Nephron (organoid): Measurements from ENCODE around the gene RBM15B.

Experiments
- H3K27ac Mint-ChIP-seq, 3 experiments: 2 replicates each; pipeline ENCODE4 v1.8.0; 2020; ENCODE audit warnings: mixed read lengths in 3 of 3, mild to moderate bottlenecking in 2 of 3, moderate library complexity in 1 of 3
- H3K27me3 Mint-ChIP-seq: 2 replicates; pipeline ENCODE4 v1.8.0; 2021; ENCODE audit warnings: low read depth, mild to moderate bottlenecking, moderate library complexity, mixed read lengths
- H3K36me3 Mint-ChIP-seq: 2 replicates; pipeline ENCODE4 v1.8.0; 2020; ENCODE audit warnings: low read depth, mixed read lengths
- H3K4me1 Mint-ChIP-seq: 2 replicates; pipeline ENCODE4 v1.8.0; 2020; ENCODE audit warnings: mixed read lengths
- H3K4me3 Mint-ChIP-seq, 3 experiments: 2 replicates each; pipeline ENCODE4 v1.8.0; 2020; ENCODE audit warnings: mild to moderate bottlenecking in 3 of 3, mixed read lengths in 3 of 3, moderate library complexity in 2 of 3
- H3K9me3 Mint-ChIP-seq: 2 replicates; pipeline ENCODE4 v1.8.0; 2020; ENCODE audit warnings: mixed read lengths
- CTCF ChIP-seq, 3 experiments: fragments of 200-600 bp; sonication (generic); IDR thresholded peaks; one replicate each; pipeline ENCODE4 v1.5.0; 2021; ENCODE audit warnings: antibody characterized with exemption in 3 of 3; ENCODE audit not compliant: unreplicated experiment in 3 of 3

The RBM15B gene

GRCh38 chr3:51396401-51396800 is 5.3 kb downstream of the RBM15B start:
- peak overlapping the region; percentile 6 to 28 (median 12) for H3K27ac Mint-ChIP-seq
- no peaks in the 10 kb centered on the region for H3K9me3 Mint-ChIP-seq
- TF ChIP-seq CTCF (IDR thresholded peaks at IDR 0.05; ENCODE audit: unreplicated experiment in 3 of 3): no peak
- H3K36me3 Mint-ChIP-seq: peaks cover 46% of the 10 kb centered on the region
- H3K4me3 Mint-ChIP-seq: peak overlapping the region; percentile 17 to 59 (median 24)
- no peaks in the 10 kb centered on the region for H3K27me3 Mint-ChIP-seq
- H3K4me1 Mint-ChIP-seq: peaks cover 34% of the 10 kb centered on the region

- H3K4me3 Mint-ChIP-seq: peak overlapping the region in 1 of 3 experiments; percentile 38
- H3K27me3 Mint-ChIP-seq: no peaks in the 10 kb centered on the region
- H3K4me1 Mint-ChIP-seq: peaks cover 34% of the 10 kb centered on the region
- peak overlapping the region in 1 of 3 experiments; percentile 25 for H3K27ac Mint-ChIP-seq
- no peak for TF ChIP-seq CTCF (IDR thresholded peaks at IDR 0.05; ENCODE audit: unreplicated experiment in 3 of 3)
- H3K9me3 Mint-ChIP-seq: no peaks in the 10 kb centered on the region
- H3K36me3 Mint-ChIP-seq: peaks cover 50% of the 10 kb centered on the region
Observed at GRCh38 chr3:51397392-51397791, 6.3 kb downstream of the RBM15B start.

GRCh38 chr3:51398595-51399310 is 7.7 kb downstream of the RBM15B start:
- no peaks in the 10 kb centered on the region for H3K27me3 Mint-ChIP-seq
- peaks cover 42% of the 10 kb centered on the region for H3K36me3 Mint-ChIP-seq
- no peaks in the 10 kb centered on the region for H3K9me3 Mint-ChIP-seq
- H3K4me1 Mint-ChIP-seq: peaks cover 25% of the 10 kb centered on the region
- H3K4me3 Mint-ChIP-seq: no peak overlapping the region
- TF ChIP-seq CTCF (IDR thresholded peaks at IDR 0.05; ENCODE audit: unreplicated experiment in 3 of 3): no peak
- H3K27ac Mint-ChIP-seq: no peak overlapping the region

GRCh38 chr3:51400166-51400565 is 9.1 kb downstream of the RBM15B start:
- H3K27me3 Mint-ChIP-seq: no peaks in the 10 kb centered on the region
- TF ChIP-seq CTCF (IDR thresholded peaks at IDR 0.05; ENCODE audit: unreplicated experiment in 3 of 3): no peak
- no peak overlapping the region for H3K4me3 Mint-ChIP-seq
- no peak overlapping the region for H3K27ac Mint-ChIP-seq
- H3K36me3 Mint-ChIP-seq: peaks cover 34% of the 10 kb centered on the region
- H3K4me1 Mint-ChIP-seq: peaks cover 11% of the 10 kb centered on the region
- no peaks in the 10 kb centered on the region for H3K9me3 Mint-ChIP-seq

GRCh38 chr3:51401735-51402134 is 10.7 kb downstream of the RBM15B start:
- Mint-ChIP-seq H3K27me3 (peaks cover 4% of the 10 kb centered on the region), H3K4me3 (no peak overlapping the region), H3K9me3 (no peaks in the 10 kb centered on the region), H3K36me3 (peaks cover 29% of the 10 kb centered on the region), H3K27ac (peak overlapping the region in 1 of 3 experiments; percentile 12), H3K4me1 (peaks cover 1% of the 10 kb centered on the region)
- TF ChIP-seq CTCF (IDR thresholded peaks at IDR 0.05; ENCODE audit: unreplicated experiment in 3 of 3): no peak

- Mint-ChIP-seq H3K9me3 (no peaks in the 10 kb centered on the region), H3K4me3 (no peak overlapping the region), H3K27ac (no peak overlapping the region), H3K4me1 (no peaks in the 10 kb centered on the region), H3K36me3 (peaks cover 23% of the 10 kb centered on the region), H3K27me3 (peaks cover 4% of the 10 kb centered on the region)
- TF ChIP-seq CTCF (IDR thresholded peaks at IDR 0.05; ENCODE audit: unreplicated experiment in 3 of 3): no peak
Observed at GRCh38 chr3:51403675-51404074, 12.6 kb downstream of the RBM15B start.
